Osteoblast (primary cell): Measurements from ENCODE around the gene CCDC7. TPM values are rescaled to one million over a fixed set of nuclear protein-coding genes. Genes with fewer than 3 reads are reported as not detected.
"Not testable (repeated sequence)": the region's sequence is repeated elsewhere in the genome, so short reads cannot be mapped to it uniquely, and the experiment has no call there.

Experiments
- DNase-seq: peaks from one replicate; pipeline ENCODE4 v3.0.0; 2011; ENCODE audit warnings: low spot score, mixed read lengths; ENCODE audit not compliant: insufficient read length; ENCODE audit errors: missing footprints
- H2AFZ ChIP-seq: 2 replicates; pipeline ENCODE4 v1.6.0; 2011; ENCODE audit warnings: mild to moderate bottlenecking, low read length
- H3K27ac ChIP-seq: 2 replicates; pipeline ENCODE4 v1.5.1; 2011; ENCODE audit warnings: mild to moderate bottlenecking, low read depth, low read length, moderate library complexity
- H3K27me3 ChIP-seq: 2 replicates; pipeline ENCODE4 v1.6.0; 2012; ENCODE audit warnings: mild to moderate bottlenecking, control low read depth, inconsistent platforms, low read length, moderate library complexity; ENCODE audit not compliant: insufficient read depth
- H3K36me3 ChIP-seq: 2 replicates; pipeline ENCODE4 v1.5.1; 2011; ENCODE audit warnings: mild to moderate bottlenecking, low read length, control low read depth, moderate library complexity; ENCODE audit not compliant: insufficient read depth
- H3K4me1 ChIP-seq: 2 replicates; pipeline ENCODE4 v1.5.1; 2011; ENCODE audit warnings: mild to moderate bottlenecking, low read length, control low read depth, moderate library complexity; ENCODE audit not compliant: insufficient read depth
- H3K4me2 ChIP-seq: 2 replicates; pipeline ENCODE4 v1.6.0; 2011; ENCODE audit warnings: mild to moderate bottlenecking, low read length; ENCODE audit not compliant: insufficient read depth
- H3K4me3 ChIP-seq: fragments of 200-600 bp; sonication (generic); 3 replicates; pipeline ENCODE4 v1.5.1; 2012; ENCODE audit warnings: mild to moderate bottlenecking, low read length, inconsistent platforms; ENCODE audit not compliant: insufficient read depth
- H3K79me2 ChIP-seq: 2 replicates; pipeline ENCODE4 v1.6.0; 2012; ENCODE audit warnings: mild to moderate bottlenecking, low read length, control low read depth, inconsistent platforms; ENCODE audit not compliant: insufficient read depth
- H3K9me3 ChIP-seq: 2 replicates; pipeline ENCODE4 v1.5.1; 2011; ENCODE audit warnings: low read depth, low read length, control low read depth
- H4K20me1 ChIP-seq: 2 replicates; pipeline ENCODE4 v1.6.0; 2012; ENCODE audit warnings: mild to moderate bottlenecking, low read length, control low read depth; ENCODE audit not compliant: insufficient read depth
- total RNA-seq: library from RNA; depleted of rRNA; stranded (reverse); fragments of >200 nt; gene quantifications from 2 replicates; pipeline ENCODE4 v1.2.3, GENCODE V29; 2012
- TF ChIP-seq, protein P1 (sequence below): IDR thresholded peaks from 2 replicates; pipeline ENCODE4 v1.5.1; 2011; ENCODE audit warnings: mild to moderate bottlenecking, low read depth, low read length, moderate library complexity; ENCODE audit errors: extremely low read depth

The CCDC7 gene
- total RNA-seq, 1 donor = 22.4 TPM

DNA sequence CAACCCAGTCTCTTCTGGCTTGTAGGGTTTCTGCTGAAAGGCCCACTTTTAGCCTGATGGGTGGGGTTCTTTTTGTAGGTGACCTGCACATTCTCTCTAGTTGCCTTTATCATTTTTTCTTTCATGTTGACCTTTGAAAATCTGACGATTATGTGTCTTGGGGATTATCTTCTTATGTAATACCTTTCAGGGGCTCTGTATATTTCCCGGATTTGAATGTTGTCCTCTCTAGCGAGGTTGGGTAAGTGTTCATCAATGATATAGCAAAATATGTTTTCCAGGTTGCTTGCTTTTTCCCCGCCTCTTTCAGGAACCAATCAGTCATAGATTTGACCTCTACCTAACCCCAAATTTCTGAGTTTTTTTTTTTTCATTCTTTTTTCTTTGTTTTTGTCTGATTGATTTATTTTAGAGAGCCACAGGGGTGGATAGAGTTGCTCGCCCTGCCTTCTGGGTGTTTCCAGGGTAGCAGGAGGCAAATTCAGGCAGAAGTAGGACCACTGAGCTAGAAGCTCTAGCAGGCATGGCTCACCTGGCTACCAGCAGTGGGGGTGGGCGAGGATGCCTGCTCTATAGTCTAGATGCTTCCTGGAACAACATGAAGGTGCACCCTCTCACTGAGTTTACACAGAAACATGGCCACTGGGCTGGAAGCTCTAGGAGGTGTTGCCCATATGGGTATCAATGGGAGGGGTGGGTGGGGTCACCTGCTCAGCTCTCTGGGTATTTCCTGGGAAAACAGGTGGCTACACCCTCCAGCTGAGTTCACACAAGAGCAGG is 94.9 kb downstream of the CCDC7 start:
- H3K4me2 ChIP-seq = no peak overlapping the region
- no peaks in the 10 kb centered on the region for H3K4me1 ChIP-seq
- no peak for DNase-seq
- H3K36me3 ChIP-seq = no peaks in the 10 kb centered on the region
- no peak overlapping the region for H3K27ac ChIP-seq
- TF ChIP-seq, protein P1, sequence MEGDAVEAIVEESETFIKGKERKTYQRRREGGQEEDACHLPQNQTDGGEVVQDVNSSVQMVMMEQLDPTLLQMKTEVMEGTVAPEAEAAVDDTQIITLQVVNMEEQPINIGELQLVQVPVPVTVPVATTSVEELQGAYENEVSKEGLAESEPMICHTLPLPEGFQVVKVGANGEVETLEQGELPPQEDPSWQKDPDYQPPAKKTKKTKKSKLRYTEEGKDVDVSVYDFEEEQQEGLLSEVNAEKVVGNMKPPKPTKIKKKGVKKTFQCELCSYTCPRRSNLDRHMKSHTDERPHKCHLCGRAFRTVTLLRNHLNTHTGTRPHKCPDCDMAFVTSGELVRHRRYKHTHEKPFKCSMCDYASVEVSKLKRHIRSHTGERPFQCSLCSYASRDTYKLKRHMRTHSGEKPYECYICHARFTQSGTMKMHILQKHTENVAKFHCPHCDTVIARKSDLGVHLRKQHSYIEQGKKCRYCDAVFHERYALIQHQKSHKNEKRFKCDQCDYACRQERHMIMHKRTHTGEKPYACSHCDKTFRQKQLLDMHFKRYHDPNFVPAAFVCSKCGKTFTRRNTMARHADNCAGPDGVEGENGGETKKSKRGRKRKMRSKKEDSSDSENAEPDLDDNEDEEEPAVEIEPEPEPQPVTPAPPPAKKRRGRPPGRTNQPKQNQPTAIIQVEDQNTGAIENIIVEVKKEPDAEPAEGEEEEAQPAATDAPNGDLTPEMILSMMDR = no peak
- H2AFZ ChIP-seq = no peak overlapping the region
- no peak overlapping the region for H3K4me3 ChIP-seq
- H3K9me3 ChIP-seq = no peaks in the 10 kb centered on the region
- no peaks in the 10 kb centered on the region for H3K27me3 ChIP-seq
- no peaks in the 10 kb centered on the region for H3K79me2 ChIP-seq
- no peaks in the 10 kb centered on the region for H4K20me1 ChIP-seq

DNA sequence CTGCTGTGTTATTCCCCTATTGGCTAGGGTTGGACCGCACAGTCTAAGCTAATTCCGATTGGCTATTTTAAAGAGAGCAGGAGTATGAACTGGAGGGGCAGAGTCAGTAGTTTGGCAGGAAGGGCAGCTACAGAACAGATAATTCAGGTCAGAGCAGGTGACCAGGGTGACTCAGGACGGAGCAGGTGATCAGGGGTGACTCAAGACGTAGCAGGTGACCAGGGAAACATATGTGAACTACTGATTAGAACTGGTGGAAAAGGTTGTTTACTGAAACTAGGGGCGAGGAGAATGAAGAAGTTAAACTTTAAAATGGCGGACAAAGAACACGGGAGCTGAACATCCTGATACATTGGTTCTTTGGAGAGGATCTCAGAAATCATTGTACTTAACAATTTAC is 102.3 kb downstream of the CCDC7 start:
- Histone ChIP-seq H3K4me3 (no peak overlapping the region), H3K4me2 (no peak overlapping the region), H3K9me3 (no peaks in the 10 kb centered on the region), H4K20me1 (no peaks in the 10 kb centered on the region), H3K36me3 (no peaks in the 10 kb centered on the region), H3K27me3 (no peaks in the 10 kb centered on the region), H3K27ac (no peak overlapping the region), H2AFZ (no peak overlapping the region), H3K79me2 (no peaks in the 10 kb centered on the region), H3K4me1 (no peaks in the 10 kb centered on the region)
- TF ChIP-seq, protein P1 = no peak
- no peak for DNase-seq

DNA sequence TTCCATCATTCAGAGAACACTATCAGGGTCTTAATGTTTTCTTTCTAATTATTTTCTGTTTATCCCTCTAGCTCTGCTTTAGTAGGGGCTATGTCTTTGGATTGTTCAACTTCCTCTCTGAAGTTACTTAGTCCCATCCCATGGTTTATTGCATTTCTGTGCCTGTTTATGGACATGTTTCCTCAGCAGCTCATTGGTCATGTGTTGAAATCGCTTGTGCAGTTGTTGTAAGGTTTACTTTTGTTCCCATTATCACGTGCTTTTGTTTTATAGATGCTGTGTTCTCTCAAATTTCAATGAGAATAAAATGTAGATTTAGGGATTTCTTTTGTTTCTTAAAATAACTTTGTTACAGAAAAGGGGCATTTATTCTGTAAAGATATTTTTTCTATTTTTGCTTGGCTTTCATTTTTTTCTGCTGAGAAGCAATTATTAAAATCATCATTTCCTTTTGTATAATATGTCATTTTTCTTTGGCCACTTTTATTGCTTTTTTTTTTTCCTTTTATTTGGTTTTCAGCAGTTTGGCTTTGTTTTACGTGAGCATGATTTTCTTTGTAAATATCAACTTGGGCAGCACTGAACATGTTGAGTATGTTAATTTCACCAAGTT is 110.9 kb downstream of the CCDC7 start:
- Histone ChIP-seq H2AFZ (no peak overlapping the region), H4K20me1 (no peaks in the 10 kb centered on the region), H3K79me2 (no peaks in the 10 kb centered on the region), H3K4me1 (no peaks in the 10 kb centered on the region), H3K36me3 (no peaks in the 10 kb centered on the region), H3K27me3 (no peaks in the 10 kb centered on the region), H3K27ac (no peak overlapping the region), H3K9me3 (no peaks in the 10 kb centered on the region), H3K4me3 (no peak overlapping the region), H3K4me2 (no peak overlapping the region)
- TF ChIP-seq, protein P1 = no peak
- no peak for DNase-seq

DNA sequence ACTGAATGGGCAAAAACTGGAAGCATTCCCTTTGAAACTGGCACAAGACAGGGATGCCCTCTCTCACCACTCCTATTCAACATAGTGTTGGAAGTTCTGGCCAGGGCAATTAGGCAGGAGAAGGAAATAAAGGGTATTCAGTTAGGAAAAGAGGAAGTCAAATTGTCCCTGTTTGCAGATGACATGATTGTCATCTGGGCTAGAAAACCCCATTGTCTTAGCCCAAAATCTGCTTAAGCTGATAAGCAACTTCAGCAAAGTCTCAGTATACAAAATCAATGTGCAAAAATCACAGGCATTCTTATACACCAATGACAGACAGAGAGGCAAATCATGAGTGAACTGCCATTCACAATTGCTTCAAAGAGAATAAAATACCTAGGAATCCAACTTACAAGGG is 116.8 kb downstream of the CCDC7 start:
- H3K4me2 ChIP-seq, DNase-seq, H2AFZ ChIP-seq, H3K4me3 ChIP-seq, H3K36me3 ChIP-seq, H3K9me3 ChIP-seq, H3K79me2 ChIP-seq, H4K20me1 ChIP-seq, H3K27me3 ChIP-seq, H3K4me1 ChIP-seq, H3K27ac ChIP-seq: not testable (repeated sequence)
